Liver (tissue), 9 donors: ENCODE results near the gene COA1. TPM values are rescaled to one million over a fixed set of nuclear protein-coding genes. Genes with fewer than 3 reads are reported as not detected.

Experiments
- DNase-seq: peaks from one replicate; pipeline ENCODE4 v3.0.0-alpha.2; 2017; ENCODE audit warnings: low spot score
- H3K27ac ChIP-seq, 2 donors: one replicate each; pipeline ENCODE4 v1.7.0; 2013; ENCODE audit warnings: inconsistent platforms in 2 of 2, low read length in 2 of 2, control low read depth in 1 of 2, low read depth in 1 of 2, mild to moderate bottlenecking in 1 of 2
- H3K27me3 ChIP-seq, 4 donors: one replicate each; pipeline versions ENCODE4 v1.6.1 to v1.7.0; 2013; ENCODE audit warnings: low read length in 3 of 4, inconsistent platforms in 1 of 4, mild to moderate bottlenecking in 1 of 4, moderate library complexity in 1 of 4; ENCODE audit not compliant: control insufficient read depth in 4 of 4, insufficient read depth in 4 of 4
- H3K36me3 ChIP-seq, 4 donors: one replicate each; pipeline versions ENCODE4 v1.6.1 to v1.7.0; 2013; ENCODE audit warnings: low read length in 3 of 4, mild to moderate bottlenecking in 3 of 4, low read depth in 1 of 4, moderate library complexity in 1 of 4; ENCODE audit not compliant: control insufficient read depth in 4 of 4, insufficient read depth in 3 of 4
- H3K4me1 ChIP-seq, 4 donors: one replicate each; pipeline versions ENCODE4 v1.6.1 to v1.7.0; 2013; ENCODE audit warnings: low read length in 3 of 4, mild to moderate bottlenecking in 3 of 4, moderate library complexity in 1 of 4; ENCODE audit not compliant: control insufficient read depth in 4 of 4, insufficient read depth in 4 of 4
- H3K4me3 ChIP-seq, 3 donors: one replicate each; pipeline versions ENCODE4 v1.6.1 to v1.7.0; 2013; ENCODE audit warnings: low read length in 3 of 3, control low read depth in 1 of 3, low read depth in 1 of 3, mild to moderate bottlenecking in 1 of 3
- H3K9ac ChIP-seq, 2 donors: one replicate each; pipeline ENCODE4 v1.7.0; 2013; ENCODE audit warnings: low read length in 2 of 2, mild to moderate bottlenecking in 2 of 2, moderate library complexity in 2 of 2, control low read depth in 1 of 2, low read depth in 1 of 2
- H3K9me3 ChIP-seq, 4 donors: one replicate each; pipeline versions ENCODE4 v1.6.1 to v1.7.0; 2013; ENCODE audit warnings: low read length in 3 of 4; ENCODE audit not compliant: control insufficient read depth in 4 of 4
- EGR1 ChIP-seq, 2 donors: IDR thresholded peaks; 2 replicates each; pipeline ENCODE4 v1.6.1; 2016 to 2018; ENCODE audit warnings: antibody characterized with exemption in 2 of 2, low read depth in 2 of 2
- FOXA2 ChIP-seq: IDR thresholded peaks from 2 replicates; pipeline ENCODE4 v1.6.1; 2016; ENCODE audit warnings: antibody characterized with exemption
- GABPA ChIP-seq, 2 donors: IDR thresholded peaks in 1 of 2; conservative IDR thresholded peaks in 1 of 2; 2 replicates each; pipeline ENCODE4 v1.6.1; 2016; ENCODE audit warnings: antibody characterized with exemption in 2 of 2, mild to moderate bottlenecking in 1 of 2, moderate library complexity in 1 of 2
- HNF4A ChIP-seq, 2 donors: conservative IDR thresholded peaks; 2 replicates each; pipeline ENCODE4 v1.6.1; 2016; ENCODE audit warnings: antibody characterized with exemption in 2 of 2, mild to moderate bottlenecking in 2 of 2
- HNF4G ChIP-seq: IDR thresholded peaks from 2 replicates; pipeline ENCODE4 v1.6.1; 2016; ENCODE audit warnings: antibody characterized with exemption
- JUND ChIP-seq, 2 donors: IDR thresholded peaks; 2 replicates each; pipeline ENCODE4 v1.6.1; 2016; ENCODE audit warnings: antibody characterized with exemption in 2 of 2
- RAD21 ChIP-seq, 2 donors: IDR thresholded peaks; 2 replicates each; pipeline ENCODE4 v1.6.1; 2016; ENCODE audit warnings: antibody characterized with exemption in 2 of 2, mild to moderate bottlenecking in 2 of 2
- RXRA ChIP-seq, 2 donors: IDR thresholded peaks; 2 replicates each; pipeline ENCODE4 v1.6.1; 2017 to 2018; ENCODE audit warnings: antibody characterized with exemption in 2 of 2, mild to moderate bottlenecking in 1 of 2
- SP1 ChIP-seq: IDR thresholded peaks from 2 replicates; pipeline ENCODE4 v1.6.1; 2018; ENCODE audit warnings: antibody characterized with exemption, mild to moderate bottlenecking
- TAF1 ChIP-seq: conservative IDR thresholded peaks from 2 replicates; pipeline ENCODE4 v1.6.1; 2016; ENCODE audit warnings: antibody characterized with exemption, mild to moderate bottlenecking
- YY1 ChIP-seq: IDR thresholded peaks from 2 replicates; pipeline ENCODE4 v1.6.1; 2016; ENCODE audit warnings: antibody characterized with exemption, mild to moderate bottlenecking
- WGBS: extraction: QIAGEN DNeasy Blood & Tissue Kit; methylation state at CpG from one replicate; pipeline ENCODE4 v1.1.7; 2013; 5-methylcytosine and 5-hydroxymethylcytosine counted together
- polyA plus RNA-seq, 2 donors: library from polyadenylated mRNA; stranded (reverse) in 1 of 2; unstranded in 1 of 2; fragments of 200-250 nt in 1 of 2; fragments of >200 nt in 1 of 2; fragmentation: Nextera tagmentation in 1 of 2; extraction: Ambion mirVana in 1 of 2; gene quantifications; one replicate each; pipeline versions ENCODE4 v1.2.1 to v1.2.3, GENCODE V29; 2013 to 2015
- total RNA-seq, 2 donors: library from RNA; depleted of rRNA; stranded (reverse); fragments of >200 nt; gene quantifications; one replicate each; pipeline ENCODE4 v1.2.3, GENCODE V29; 2014
- TF ChIP-seq, protein P1 (sequence below): IDR thresholded peaks from 2 replicates; pipeline ENCODE4 v1.6.1; 2016; ENCODE audit warnings: antibody characterized with exemption
- TF ChIP-seq, protein P2 (sequence below): IDR thresholded peaks from 2 replicates; pipeline ENCODE4 v1.6.1; 2016; ENCODE audit warnings: antibody characterized with exemption
- TF ChIP-seq, protein P3 (sequence below): IDR thresholded peaks from 2 replicates; pipeline ENCODE4 v1.6.1; 2016; ENCODE audit warnings: antibody characterized with exemption, mild to moderate bottlenecking
- donor health status: healthy.
- donor health status: healthy.
- donor health status: healthy.
- donor health status: healthy.
- donor health status: healthy.

The COA1 gene
- total and polyA plus RNA-seq, 4 donors, result 16.6 to 37.8 (median 29.4) TPM

DNA sequence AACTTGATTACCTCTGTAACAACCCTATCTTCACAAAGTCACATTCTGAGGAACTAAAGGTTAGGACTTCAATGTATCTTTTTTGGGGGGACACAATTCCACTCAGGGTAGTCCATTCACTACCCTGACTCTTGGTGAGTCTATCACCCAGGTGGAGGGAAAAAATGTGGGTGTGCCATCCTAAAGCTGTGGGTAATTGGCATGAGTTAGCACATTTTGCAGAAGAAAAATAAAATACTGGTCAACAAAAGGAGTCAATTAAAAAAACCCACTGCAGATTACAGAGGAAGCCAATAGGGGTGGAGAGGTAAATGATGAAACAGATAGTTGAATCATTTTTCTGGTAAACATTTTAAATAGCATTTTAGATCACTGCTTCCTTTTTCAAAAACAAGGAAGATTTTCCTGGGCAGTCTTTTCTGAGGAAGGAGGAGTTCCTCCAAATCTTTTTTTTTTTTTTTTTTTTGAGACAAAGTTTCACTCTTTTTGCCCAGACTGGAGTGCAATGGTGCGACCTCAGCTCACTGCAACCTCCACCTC lies 24.0 kb upstream of the COA1 start:
- 71% methylated on average over 1 of the region's 1 CpG for WGBS
- Histone ChIP-seq H3K27me3 (no peaks in the 10 kb centered on the region), H3K4me1 (peaks cover 0 to 5% (median 4%) of the 10 kb centered on the region in 4 donors), H3K4me3 (no peak overlapping the region), H3K9me3 (no peaks in the 10 kb centered on the region), H3K36me3 (no peaks in the 10 kb centered on the region), H3K9ac (no peak overlapping the region), H3K27ac (no peak overlapping the region)
- DNase-seq, result no peak
- TF ChIP-seq, protein P1, sequence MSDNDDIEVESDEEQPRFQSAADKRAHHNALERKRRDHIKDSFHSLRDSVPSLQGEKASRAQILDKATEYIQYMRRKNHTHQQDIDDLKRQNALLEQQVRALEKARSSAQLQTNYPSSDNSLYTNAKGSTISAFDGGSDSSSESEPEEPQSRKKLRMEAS, result no peak
- TF ChIP-seq RXRA (IDR thresholded peaks at IDR 0.05), result no peak
- no peak for TF ChIP-seq RAD21 (IDR thresholded peaks at IDR 0.05)
- TF ChIP-seq, protein P2, sequence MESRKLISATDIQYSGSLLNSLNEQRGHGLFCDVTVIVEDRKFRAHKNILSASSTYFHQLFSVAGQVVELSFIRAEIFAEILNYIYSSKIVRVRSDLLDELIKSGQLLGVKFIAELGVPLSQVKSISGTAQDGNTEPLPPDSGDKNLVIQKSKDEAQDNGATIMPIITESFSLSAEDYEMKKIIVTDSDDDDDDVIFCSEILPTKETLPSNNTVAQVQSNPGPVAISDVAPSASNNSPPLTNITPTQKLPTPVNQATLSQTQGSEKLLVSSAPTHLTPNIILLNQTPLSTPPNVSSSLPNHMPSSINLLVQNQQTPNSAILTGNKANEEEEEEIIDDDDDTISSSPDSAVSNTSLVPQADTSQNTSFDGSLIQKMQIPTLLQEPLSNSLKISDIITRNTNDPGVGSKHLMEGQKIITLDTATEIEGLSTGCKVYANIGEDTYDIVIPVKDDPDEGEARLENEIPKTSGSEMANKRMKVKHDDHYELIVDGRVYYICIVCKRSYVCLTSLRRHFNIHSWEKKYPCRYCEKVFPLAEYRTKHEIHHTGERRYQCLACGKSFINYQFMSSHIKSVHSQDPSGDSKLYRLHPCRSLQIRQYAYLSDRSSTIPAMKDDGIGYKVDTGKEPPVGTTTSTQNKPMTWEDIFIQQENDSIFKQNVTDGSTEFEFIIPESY, result no peak
- TF ChIP-seq TAF1, result no peak
- no peak for TF ChIP-seq GABPA (IDR thresholded peaks at IDR 0.05 in 1 of 2, conservative IDR thresholded peaks at IDR 0.05 in 1 of 2)
- no peak for TF ChIP-seq JUND (IDR thresholded peaks at IDR 0.05)
- TF ChIP-seq SP1, result no peak
- no peak for TF ChIP-seq YY1
- no peak for TF ChIP-seq FOXA2

DNA sequence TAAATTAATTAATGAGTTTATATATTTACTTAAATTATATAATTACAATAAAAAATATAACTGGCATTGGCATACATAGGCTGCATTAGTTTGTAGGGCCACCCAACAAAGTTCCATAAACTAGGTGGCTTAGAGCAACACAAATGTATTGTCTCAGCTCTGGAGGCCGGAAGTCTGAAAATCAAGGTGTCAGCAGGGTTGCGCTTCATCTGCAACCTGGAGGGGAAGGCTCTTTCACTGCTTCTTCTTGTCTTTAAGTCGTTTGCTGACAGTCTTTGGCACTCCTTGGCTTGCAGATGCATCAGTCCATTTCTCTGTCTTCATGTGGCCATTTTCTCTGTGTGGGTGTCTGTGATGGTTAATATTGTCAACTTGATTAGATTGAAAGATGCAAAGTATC lies 23.1 kb upstream of the COA1 start:
- Histone ChIP-seq H3K27me3 (no peaks in the 10 kb centered on the region), H3K9ac (no peak overlapping the region), H3K9me3 (no peaks in the 10 kb centered on the region), H3K36me3 (no peaks in the 10 kb centered on the region), H3K4me1 (peaks cover 0 to 2% (median 0%) of the 10 kb centered on the region in 4 donors), H3K27ac (no peak overlapping the region), H3K4me3 (no peak overlapping the region)
- no peak for DNase-seq
- WGBS, result 78% methylated on average over 3 of the region's 3 CpGs
- TF ChIP-seq HNF4A (conservative IDR thresholded peaks at IDR 0.05) (no peak), TAF1 (no peak), JUND (IDR thresholded peaks at IDR 0.05) (no peak), GABPA (IDR thresholded peaks at IDR 0.05 in 1 of 2, conservative IDR thresholded peaks at IDR 0.05 in 1 of 2) (no peak), HNF4G (no peak), RXRA (IDR thresholded peaks at IDR 0.05) (no peak), FOXA2 (no peak), EGR1 (IDR thresholded peaks at IDR 0.05; ENCODE audit: low read depth in 2 of 2) (no peak)
- TF ChIP-seq, protein P2, result no peak
- TF ChIP-seq, protein P3, sequence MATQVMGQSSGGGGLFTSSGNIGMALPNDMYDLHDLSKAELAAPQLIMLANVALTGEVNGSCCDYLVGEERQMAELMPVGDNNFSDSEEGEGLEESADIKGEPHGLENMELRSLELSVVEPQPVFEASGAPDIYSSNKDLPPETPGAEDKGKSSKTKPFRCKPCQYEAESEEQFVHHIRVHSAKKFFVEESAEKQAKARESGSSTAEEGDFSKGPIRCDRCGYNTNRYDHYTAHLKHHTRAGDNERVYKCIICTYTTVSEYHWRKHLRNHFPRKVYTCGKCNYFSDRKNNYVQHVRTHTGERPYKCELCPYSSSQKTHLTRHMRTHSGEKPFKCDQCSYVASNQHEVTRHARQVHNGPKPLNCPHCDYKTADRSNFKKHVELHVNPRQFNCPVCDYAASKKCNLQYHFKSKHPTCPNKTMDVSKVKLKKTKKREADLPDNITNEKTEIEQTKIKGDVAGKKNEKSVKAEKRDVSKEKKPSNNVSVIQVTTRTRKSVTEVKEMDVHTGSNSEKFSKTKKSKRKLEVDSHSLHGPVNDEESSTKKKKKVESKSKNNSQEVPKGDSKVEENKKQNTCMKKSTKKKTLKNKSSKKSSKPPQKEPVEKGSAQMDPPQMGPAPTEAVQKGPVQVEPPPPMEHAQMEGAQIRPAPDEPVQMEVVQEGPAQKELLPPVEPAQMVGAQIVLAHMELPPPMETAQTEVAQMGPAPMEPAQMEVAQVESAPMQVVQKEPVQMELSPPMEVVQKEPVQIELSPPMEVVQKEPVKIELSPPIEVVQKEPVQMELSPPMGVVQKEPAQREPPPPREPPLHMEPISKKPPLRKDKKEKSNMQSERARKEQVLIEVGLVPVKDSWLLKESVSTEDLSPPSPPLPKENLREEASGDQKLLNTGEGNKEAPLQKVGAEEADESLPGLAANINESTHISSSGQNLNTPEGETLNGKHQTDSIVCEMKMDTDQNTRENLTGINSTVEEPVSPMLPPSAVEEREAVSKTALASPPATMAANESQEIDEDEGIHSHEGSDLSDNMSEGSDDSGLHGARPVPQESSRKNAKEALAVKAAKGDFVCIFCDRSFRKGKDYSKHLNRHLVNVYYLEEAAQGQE, result no peak
- TF ChIP-seq, protein P1, result no peak
